Neural progenitor cell (in vitro differentiated cells): ENCODE data around the gene LEKR1. TPM values are rescaled to one million over a fixed set of nuclear protein-coding genes. Genes with fewer than 3 reads are reported as not detected.

ENCODE experiments used
- DNase-seq: peaks from one replicate; pipeline ENCODE4 v3.0.0-alpha.2; 2016; ENCODE audit warnings: low spot score
- H2AFZ ChIP-seq: fragments of 200-600 bp; sonication (generic); replicated peaks from 2 replicates; pipeline ENCODE4 v1.6.1; 2016; ENCODE audit warnings: antibody characterized with exemption
- H3F3A ChIP-seq: fragments of 200-600 bp; sonication (generic); 2 replicates; pipeline ENCODE4 v1.6.1; 2016; ENCODE audit warnings: antibody characterized with exemption, low read depth
- H3K27ac ChIP-seq: fragments of 200-600 bp; sonication (generic); 2 replicates; pipeline ENCODE4 v1.5.1; 2016; ENCODE audit warnings: mild to moderate bottlenecking
- H3K27me3 ChIP-seq: fragments of 200-600 bp; sonication (generic); 2 replicates; pipeline ENCODE4 v1.6.1; 2016; ENCODE audit warnings: mild to moderate bottlenecking, moderate library complexity
- H3K36me3 ChIP-seq: fragments of 200-600 bp; sonication (generic); 2 replicates; pipeline ENCODE4 v1.5.1; 2016
- H3K4me1 ChIP-seq: fragments of 200-600 bp; sonication (generic); 2 replicates; pipeline ENCODE4 v1.6.1; 2016; ENCODE audit warnings: mixed run types
- H3K4me2 ChIP-seq: fragments of 200-600 bp; sonication (generic); 2 replicates; pipeline ENCODE4 v1.6.1; 2016
- H3K4me3 ChIP-seq: fragments of 200-600 bp; sonication (generic); 2 replicates; pipeline ENCODE4 v1.5.1; 2016
- H3K79me2 ChIP-seq: fragments of 200-600 bp; sonication (generic); 2 replicates; pipeline ENCODE4 v1.6.1; 2016; ENCODE audit warnings: low read depth
- H3K9ac ChIP-seq: fragments of 200-600 bp; sonication (generic); 2 replicates; pipeline ENCODE4 v1.6.1; 2016
- H3K9me3 ChIP-seq: fragments of 200-600 bp; sonication (generic); 2 replicates; pipeline ENCODE4 v1.5.1; 2016; ENCODE audit warnings: low read depth
- H4K20me1 ChIP-seq: fragments of 200-600 bp; sonication (generic); 2 replicates; pipeline ENCODE4 v1.6.1; 2016; ENCODE audit warnings: low read depth
- H3K27ac Mint-ChIP-seq: 3 replicates; pipeline ENCODE4 v1.8.0; 2021; ENCODE audit warnings: mixed read lengths
- H3K27me3 Mint-ChIP-seq: 2 replicates; pipeline ENCODE4 v1.8.0; 2022; ENCODE audit warnings: low read depth, mild to moderate bottlenecking, inconsistent platforms, moderate library complexity, mixed read lengths; ENCODE audit not compliant: insufficient read depth
- H3K36me3 Mint-ChIP-seq: 3 replicates; pipeline ENCODE4 v1.8.0; 2021; ENCODE audit warnings: mixed read lengths
- H3K4me1 Mint-ChIP-seq: 3 replicates; pipeline ENCODE4 v1.8.0; 2021; ENCODE audit warnings: mixed read lengths
- H3K4me3 Mint-ChIP-seq: 3 replicates; pipeline ENCODE4 v1.8.0; 2021; ENCODE audit warnings: mild to moderate bottlenecking, moderate library complexity, mixed read lengths
- H3K9me3 Mint-ChIP-seq: 3 replicates; pipeline ENCODE4 v1.8.0; 2020; ENCODE audit warnings: mixed read lengths
- CTCF ChIP-seq: fragments of 200-600 bp; sonication (generic); IDR thresholded peaks from 2 replicates; pipeline ENCODE4 v1.5.1; 2017; ENCODE audit warnings: antibody characterized with exemption, mild to moderate bottlenecking
- EZH2 ChIP-seq: fragments of 200-600 bp; sonication (generic); IDR thresholded peaks from 2 replicates; pipeline ENCODE4 v1.6.1; 2017; ENCODE audit warnings: antibody characterized with exemption, mild to moderate bottlenecking, moderate library complexity
- EZH2phosphoT487 ChIP-seq: fragments of 200-600 bp; sonication (generic); IDR thresholded peaks from 2 replicates; pipeline ENCODE4 v1.6.1; 2017; ENCODE audit warnings: antibody characterized with exemption
- total RNA-seq: library from RNA; depleted of rRNA; stranded (reverse); fragments of >200 nt; gene quantifications from 2 replicates; pipeline ENCODE4 v1.2.3, GENCODE V29; 2015; ENCODE audit warnings: low replicate concordance

The LEKR1 gene
- total RNA-seq, 1 donor from 2014 or later = 1.9 TPM

GRCh38 chr3:156782319-156782718 lies 43.8 kb upstream of the LEKR1 start:
- no peaks in the 10 kb centered on the region for H3K4me1 Mint-ChIP-seq
- H3K27ac Mint-ChIP-seq = no peak overlapping the region
- no peaks in the 10 kb centered on the region for H3K9me3 ChIP-seq
- H3K27ac ChIP-seq = no peak overlapping the region
- no peaks in the 10 kb centered on the region for H3F3A ChIP-seq
- H3K4me3 Mint-ChIP-seq = no peak overlapping the region
- no peaks in the 10 kb centered on the region for H3K36me3 ChIP-seq
- H3K4me3 ChIP-seq = no peak overlapping the region
- H3K4me2 ChIP-seq = no peak overlapping the region
- no peaks in the 10 kb centered on the region for H3K36me3 Mint-ChIP-seq
- no peaks in the 10 kb centered on the region for H3K9me3 Mint-ChIP-seq
- no peak overlapping the region for H3K9ac ChIP-seq
- no peaks in the 10 kb centered on the region for H3K4me1 ChIP-seq
- no peak overlapping the region for H2AFZ ChIP-seq
- H3K79me2 ChIP-seq = no peaks in the 10 kb centered on the region
- TF ChIP-seq EZH2 (no peak), EZH2phosphoT487 (no peak), CTCF (no peak)
- no peak for DNase-seq
- no peaks in the 10 kb centered on the region for H4K20me1 ChIP-seq
- H3K27me3 ChIP-seq = no peaks in the 10 kb centered on the region
- H3K27me3 Mint-ChIP-seq = no peaks in the 10 kb centered on the region

GRCh38 chr3:156782921-156783320 lies 43.2 kb upstream of the LEKR1 start:
- no peak overlapping the region for H3K4me3 Mint-ChIP-seq
- H3K9me3 Mint-ChIP-seq = no peaks in the 10 kb centered on the region
- Histone ChIP-seq H4K20me1 (no peaks in the 10 kb centered on the region), H3K4me2 (no peak overlapping the region), H3K36me3 (no peaks in the 10 kb centered on the region), H3K27ac (no peak overlapping the region), H3K27me3 (no peaks in the 10 kb centered on the region), H3K4me1 (no peaks in the 10 kb centered on the region), H3K4me3 (no peak overlapping the region), H3K9me3 (no peaks in the 10 kb centered on the region), H3F3A (no peaks in the 10 kb centered on the region), H3K9ac (no peak overlapping the region), H2AFZ (no peak overlapping the region), H3K79me2 (no peaks in the 10 kb centered on the region)
- H3K27ac Mint-ChIP-seq = no peak overlapping the region
- H3K27me3 Mint-ChIP-seq = no peaks in the 10 kb centered on the region
- H3K36me3 Mint-ChIP-seq = no peaks in the 10 kb centered on the region
- H3K4me1 Mint-ChIP-seq = peaks cover 4% of the 10 kb centered on the region
- TF ChIP-seq CTCF (no peak), EZH2phosphoT487 (no peak), EZH2 (no peak)
- no peak for DNase-seq

DNA sequence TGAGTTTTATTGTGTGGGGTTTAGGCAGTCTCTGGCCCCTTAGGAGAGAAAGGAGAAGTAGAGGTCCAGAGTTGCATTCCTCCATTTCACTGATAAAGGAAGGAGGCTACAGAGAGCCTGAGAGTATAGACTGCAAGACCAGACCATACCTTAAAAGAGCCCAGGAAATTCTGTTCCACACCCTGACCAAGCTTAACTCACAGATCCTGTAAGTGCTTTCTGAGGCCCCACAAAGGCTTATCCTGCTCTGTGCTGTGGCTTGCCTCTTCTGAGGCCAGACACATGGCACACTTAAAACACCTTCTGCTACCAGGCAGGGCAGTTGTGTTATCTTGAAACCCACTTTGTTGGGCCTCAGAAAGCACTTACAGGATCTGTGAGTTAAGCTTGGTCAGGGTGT lies 39.2 kb upstream of the LEKR1 start:
- no peak for DNase-seq
- TF ChIP-seq EZH2phosphoT487 = no peak
- no peak for TF ChIP-seq CTCF
- TF ChIP-seq EZH2 = no peak
- peak overlapping the region; percentile 60 for H3K27ac Mint-ChIP-seq
- no peak overlapping the region for H3K9ac ChIP-seq
- H3K4me3 Mint-ChIP-seq = no peak overlapping the region
- no peaks in the 10 kb centered on the region for H4K20me1 ChIP-seq
- H3K36me3 Mint-ChIP-seq = no peaks in the 10 kb centered on the region
- H3K4me2 ChIP-seq = no peak overlapping the region
- peaks cover 18% of the 10 kb centered on the region for H3K4me1 Mint-ChIP-seq
- no peaks in the 10 kb centered on the region for H3K36me3 ChIP-seq
- H3K4me3 ChIP-seq = no peak overlapping the region
- no peaks in the 10 kb centered on the region for H3K4me1 ChIP-seq
- peak overlapping the region; percentile 54 for H2AFZ ChIP-seq
- no peaks in the 10 kb centered on the region for H3K27me3 ChIP-seq
- H3K9me3 Mint-ChIP-seq = no peaks in the 10 kb centered on the region
- H3K27ac ChIP-seq = no peak overlapping the region
- no peaks in the 10 kb centered on the region for H3K27me3 Mint-ChIP-seq
- H3F3A ChIP-seq = no peaks in the 10 kb centered on the region
- H3K79me2 ChIP-seq = no peaks in the 10 kb centered on the region
- H3K9me3 ChIP-seq = no peaks in the 10 kb centered on the region
